IPS DF 19.7 (cell line): ENCODE measurements around the gene KLC3.
"Not testable (repeated sequence)": the region's sequence is repeated elsewhere in the genome, so short reads cannot be mapped to it uniquely, and the experiment has no call there.

Experiments
- DNase-seq: peaks from one replicate; pipeline ENCODE4 v3.0.0-alpha.2; 2013; ENCODE audit warnings: low read depth, low spot score

The KLC3 gene

DNA sequence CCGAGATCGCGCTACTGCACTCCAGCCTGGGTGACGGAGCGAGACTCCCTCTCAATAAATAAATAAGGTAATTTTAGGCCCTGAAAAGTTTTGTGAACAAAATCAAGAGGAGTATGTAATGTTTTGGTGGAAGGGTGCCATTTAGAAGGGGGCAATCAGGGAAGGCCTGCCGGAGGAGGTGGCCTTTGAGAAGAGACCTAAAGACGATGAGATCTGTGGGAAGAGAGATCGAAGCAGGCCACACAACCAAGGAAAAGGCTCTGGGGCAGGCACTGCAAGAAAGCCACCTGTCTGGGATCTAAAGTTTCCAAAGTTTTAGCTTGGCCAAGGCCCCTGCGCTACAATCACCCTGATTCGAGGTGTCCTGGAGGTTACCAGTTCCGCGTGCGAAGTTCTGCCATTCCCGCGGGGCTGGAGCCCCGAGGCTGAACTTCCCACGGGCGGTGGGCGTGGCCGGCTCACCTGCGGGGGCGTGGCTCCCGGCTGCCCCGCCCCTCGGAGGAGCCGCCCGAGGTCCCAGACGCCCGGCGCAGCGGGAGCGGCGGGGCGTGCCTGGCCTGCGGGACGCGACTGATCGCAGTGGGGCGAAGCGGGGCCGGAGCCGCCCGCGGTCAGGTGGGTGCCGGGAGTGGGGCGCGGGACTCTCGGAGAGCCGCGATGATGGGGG is at the start of gene KLC3:
Gene KLC3, plus strand, starts transcription at position 519 of the 667 bp plus-strand sequence. CDS start 4,792 bp downstream, outside the sequence.
- DNase-seq, result no peak

- no peak for DNase-seq
These were observed 48.7 kb upstream of the KLC3 start for GRCh38 chr19:45291834-45292233.

- no peak for DNase-seq
These were observed 46.9 kb upstream of the KLC3 start for GRCh38 chr19:45293682-45294081.

- DNase-seq, result no peak
These were observed 46.1 kb upstream of the KLC3 start for GRCh38 chr19:45294291-45295029.

DNA sequence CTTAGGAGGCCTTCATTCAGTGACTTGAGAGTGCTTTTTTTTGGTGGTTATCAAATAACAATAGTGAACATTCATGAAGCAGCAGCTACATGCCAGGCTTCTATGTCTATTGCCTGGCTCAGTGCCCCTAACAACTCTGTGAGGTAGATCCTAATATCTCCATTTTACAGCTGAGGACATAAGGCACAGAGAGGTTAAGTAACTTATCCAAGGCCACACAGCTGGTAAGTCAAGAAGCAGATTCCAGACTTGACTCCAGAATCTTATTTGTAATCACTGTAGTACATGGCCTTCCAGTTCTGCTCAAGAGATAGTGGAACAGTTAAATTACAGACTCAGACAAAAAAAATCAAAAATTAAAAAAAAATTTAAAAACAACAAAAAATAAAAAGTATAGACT is 44.7 kb upstream of the KLC3 start:
- no peak for DNase-seq

GRCh38 chr19:45296355-45296754 is 44.2 kb upstream of the KLC3 start:
- no peak for DNase-seq

GRCh38 chr19:45297674-45298073 is 42.9 kb upstream of the KLC3 start:
- no peak for DNase-seq

DNA sequence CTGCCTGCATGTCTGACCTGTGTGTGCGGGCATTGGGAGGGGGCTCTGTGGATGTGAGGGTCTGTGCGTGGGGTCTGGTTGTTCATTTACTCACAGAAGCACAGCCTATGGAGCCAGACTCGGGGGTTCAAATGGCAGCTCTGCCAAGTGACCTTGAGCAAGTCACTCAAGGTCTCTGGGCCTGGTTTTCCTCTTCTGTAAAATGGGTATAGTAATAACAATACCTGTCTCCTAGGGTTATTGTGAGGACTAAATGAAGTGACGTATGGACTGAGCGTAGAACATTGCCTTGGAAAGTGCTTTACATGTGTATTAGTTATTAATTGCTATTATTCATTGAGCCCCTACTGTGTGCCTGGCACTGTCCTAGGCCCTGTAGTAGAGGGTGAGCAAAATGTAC is 42.3 kb upstream of the KLC3 start:
- DNase-seq, result no peak

GRCh38 chr19:45299719-45300118 is 40.8 kb upstream of the KLC3 start:
- no peak for DNase-seq

DNA sequence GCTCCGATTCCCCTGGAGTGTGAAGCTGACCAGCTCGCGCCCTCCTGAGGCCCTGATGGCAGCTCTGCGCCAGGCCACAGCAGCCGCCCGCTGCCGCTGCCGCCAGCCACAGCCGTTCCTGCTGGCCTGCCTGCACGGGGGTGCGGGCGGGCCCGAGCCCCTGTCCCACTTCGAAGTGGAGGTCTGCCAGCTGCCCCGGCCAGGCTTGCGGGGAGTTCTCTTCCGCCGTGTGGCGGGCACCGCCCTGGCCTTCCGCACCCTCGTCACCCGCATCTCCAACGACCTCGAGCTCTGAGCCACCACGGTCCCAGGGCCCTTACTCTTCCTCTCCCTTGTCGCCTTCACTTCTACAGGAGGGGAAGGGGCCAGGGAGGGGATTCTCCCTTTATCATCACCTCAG is 38.1 kb upstream of the KLC3 start:
- DNase-seq, result no peak

DNA sequence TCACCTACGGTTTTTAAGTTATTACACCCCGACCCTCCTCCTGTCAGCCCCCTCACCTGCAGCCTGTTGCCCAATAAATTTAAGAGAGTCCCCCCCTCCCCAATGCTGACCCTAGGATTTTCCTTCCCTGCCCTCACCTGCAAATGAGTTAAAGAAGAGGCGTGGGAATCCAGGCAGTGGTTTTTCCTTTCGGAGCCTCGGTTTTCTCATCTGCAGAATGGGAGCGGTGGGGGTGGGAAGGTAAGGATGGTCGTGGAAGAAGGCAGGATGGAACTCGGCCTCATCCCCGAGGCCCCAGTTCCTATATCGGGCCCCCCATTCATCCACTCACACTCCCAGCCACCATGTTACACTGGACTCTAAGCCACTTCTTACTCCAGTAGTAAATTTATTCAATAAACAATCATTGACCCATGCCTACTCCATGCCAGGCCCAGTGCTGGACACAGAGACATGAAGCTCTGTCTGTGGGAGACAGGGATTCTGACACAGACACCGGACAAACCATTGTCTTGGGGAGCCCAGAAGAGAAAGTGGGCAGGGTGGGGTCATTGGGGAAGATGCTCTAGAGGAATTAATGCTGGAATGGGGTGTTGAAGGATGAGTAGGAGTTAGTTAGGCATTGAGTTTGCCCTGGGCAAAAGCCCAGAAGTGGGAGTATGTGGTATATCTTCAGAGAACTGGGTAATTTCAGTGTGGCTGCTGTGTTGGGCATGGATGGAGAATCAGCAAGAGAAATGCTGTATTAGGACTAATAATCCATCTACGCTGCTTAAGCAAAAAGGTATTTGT is 37.1 kb upstream of the KLC3 start:
- no peak for DNase-seq

- no peak for DNase-seq
These were observed 36.2 kb upstream of the KLC3 start for GRCh38 chr19:45304141-45304926.

GRCh38 chr19:45305007-45305406 is 35.5 kb upstream of the KLC3 start:
- DNase-seq, result no peak

- DNase-seq, result no peak
These were observed 35.1 kb upstream of the KLC3 start for GRCh38 chr19:45305421-45305820.

DNA sequence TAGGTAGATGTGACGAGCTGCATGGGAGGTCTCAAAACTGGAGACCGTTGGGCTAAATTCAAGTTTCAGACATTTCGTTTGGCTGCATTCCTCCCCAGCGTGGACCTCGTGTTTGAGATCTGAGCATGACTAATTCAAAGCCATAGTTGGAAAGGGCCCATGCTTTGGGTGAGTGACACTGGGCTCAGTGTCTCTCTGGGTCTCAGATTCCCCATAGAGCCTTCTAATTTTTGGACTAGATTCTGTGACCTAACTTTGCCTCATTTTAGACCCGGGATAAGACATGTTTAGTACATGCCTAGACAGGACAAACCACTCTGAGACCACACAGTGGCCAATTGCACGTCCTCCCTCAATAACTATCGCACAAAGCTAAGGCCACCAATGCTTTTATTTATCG is 34.5 kb upstream of the KLC3 start:
- no peak for DNase-seq

DNA sequence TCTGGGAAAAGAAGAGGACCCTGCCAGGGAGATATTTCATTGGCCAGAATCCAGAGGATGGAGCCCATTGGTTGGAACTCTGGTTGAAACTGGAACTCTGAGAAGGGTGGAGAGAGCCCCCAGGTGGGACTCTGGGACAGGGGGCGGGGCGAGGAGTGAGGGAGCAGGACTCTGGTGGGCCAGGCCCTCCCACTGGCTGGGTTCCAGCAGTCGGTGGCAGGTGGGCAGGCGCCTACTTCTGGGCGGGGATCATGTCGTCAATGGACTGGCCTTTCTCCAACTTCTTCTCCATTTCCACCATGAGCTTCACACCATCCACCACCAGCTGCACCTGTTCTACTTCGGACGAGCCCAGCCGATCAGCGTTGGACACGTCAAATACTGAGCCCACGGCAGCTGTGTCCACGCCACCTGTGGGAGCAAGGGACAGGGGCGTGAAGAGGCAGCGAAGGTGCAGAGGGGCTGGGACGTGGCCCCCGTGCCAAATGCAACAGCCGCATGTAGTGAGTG is 34.0 kb upstream of the KLC3 start:
- DNase-seq, result no peak

- no peak for DNase-seq
These were observed 33.2 kb upstream of the KLC3 start for GRCh38 chr19:45307361-45307760.

DNA sequence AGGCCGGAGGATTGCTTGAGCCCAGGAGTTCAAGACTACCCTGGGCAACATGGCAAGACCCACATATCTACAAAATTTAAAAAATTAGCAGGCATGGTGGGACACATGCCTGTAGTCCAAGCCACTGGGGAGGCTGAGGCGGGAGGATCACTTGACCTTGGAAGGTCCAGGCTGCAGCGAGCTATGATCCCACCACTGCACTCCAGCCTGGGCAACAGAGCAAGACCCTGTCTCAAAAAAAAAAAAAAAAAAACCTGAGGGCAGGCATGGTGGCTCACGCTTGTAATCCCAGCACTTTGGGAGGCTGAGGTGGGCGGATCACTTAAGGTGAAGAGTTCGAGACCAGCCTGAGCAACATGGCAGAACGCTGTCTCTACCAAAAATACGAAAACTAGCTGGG is 31.2 kb upstream of the KLC3 start:
- not testable (repeated sequence) for DNase-seq

DNA sequence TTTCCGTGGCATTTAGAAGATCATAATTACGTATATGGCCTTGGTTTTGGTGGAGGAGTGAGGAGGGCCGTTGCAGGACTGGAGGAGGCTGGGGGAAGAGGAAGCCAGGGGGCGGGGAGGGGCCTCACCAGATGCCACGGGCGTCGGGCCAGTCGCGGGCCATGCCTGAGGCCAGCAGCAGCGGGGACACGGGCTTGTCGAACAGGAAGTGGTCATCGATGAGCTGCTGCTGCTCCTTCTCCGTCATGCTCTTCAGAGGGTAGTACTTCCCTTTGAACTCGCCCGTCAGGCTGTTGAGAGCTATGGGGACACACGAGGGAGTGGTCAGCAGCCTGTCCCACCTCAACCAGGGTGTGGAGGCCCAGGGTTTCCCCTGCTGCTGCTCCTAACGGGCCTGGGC is 28.9 kb upstream of the KLC3 start:
- DNase-seq, result no peak

DNA sequence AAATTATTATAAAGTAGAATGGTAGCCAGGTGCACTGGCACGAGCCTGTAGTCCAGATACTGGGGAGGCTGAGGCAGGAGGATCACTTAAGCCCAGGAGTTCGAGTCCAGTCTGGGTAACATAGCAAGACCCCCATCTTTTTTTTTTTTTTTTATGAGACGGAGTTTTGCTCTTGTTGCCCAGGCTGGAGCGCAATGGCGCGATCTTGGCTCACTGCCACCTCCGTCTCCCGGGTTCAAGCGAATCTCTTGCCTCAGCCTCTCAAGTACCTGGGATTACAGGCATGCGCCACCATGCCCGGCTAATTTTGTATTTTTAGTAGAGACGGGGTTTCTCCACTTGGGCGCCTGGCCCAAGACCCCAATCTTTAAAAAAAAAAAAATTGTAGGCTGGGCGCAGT is 28.3 kb upstream of the KLC3 start:
- not testable (repeated sequence) for DNase-seq

GRCh38 chr19:45314708-45315245 is 25.8 kb upstream of the KLC3 start:
- DNase-seq, result no peak
